Measurements from ENCODE around the gene SARM1. TPM values are rescaled to one million over a fixed set of nuclear protein-coding genes. Genes with fewer than 3 reads are reported as not detected.

Gene SARM1
- total and polyA plus RNA-seq, 9 of the 15 experiments (the other 6 are each of a cell fraction or from before 2014, with no cell fraction given): 0.04 to 0.55 (median 0.11) TPM; not detected in 2

GRCh38 chr17:28357061-28357900 is 14.2 kb upstream of the SARM1 start, which contains the start of gene POLDIP2 (continued):
- TF ChIP-seq POLR3G (IDR thresholded peaks at IDR 0.05; ENCODE audit: extremely low read depth, insufficient read length, insufficient replicate concordance) (no peak), ZNF561 (CRISPR knock-in tag; conservative IDR thresholded peaks at IDR 0.05) (no peak), LARP7 (IDR thresholded peaks at IDR 0.05) (no peak), THAP7 (CRISPR knock-in tag; IDR thresholded peaks at IDR 0.05) (0 out of 2 replicates have a peak, but pooled peaks have one; percentile 17), RBM34 (IDR thresholded peaks at IDR 0.05; ENCODE audit: borderline replicate concordance, insufficient read depth, low read length) (0 out of 2 replicates have a peak, but pooled peaks have one; percentile 73), ARID1B (IDR thresholded peaks at IDR 0.05) (no peak), PTRF (tag; IDR thresholded peaks at IDR 0.05) (no peak), SAP30 (IDR thresholded peaks at IDR 0.05; ENCODE audit: borderline replicate concordance, insufficient read depth, low read depth, low read length, poor library complexity, severe bottlenecking) (peak; percentile 55), NFYB (IDR thresholded peaks at IDR 0.05; ENCODE audit: extremely low read depth, insufficient read length) (no peak), POLR3A (IDR thresholded peaks at IDR 0.05; ENCODE audit: borderline replicate concordance, extremely low read depth, insufficient read depth, insufficient read length) (no peak), RBM17 (IDR thresholded peaks at IDR 0.05; ENCODE audit: borderline replicate concordance, low read depth, low read length) (no peak), ZNF507 (tag; conservative IDR thresholded peaks at IDR 0.05) (no peak), HEY1 (CRISPR knock-in tag; IDR thresholded peaks at IDR 0.05; ENCODE audit: borderline replicate concordance) (no peak), ZFP91 (CRISPR knock-in tag; IDR thresholded peaks at IDR 0.05) (no peak), E2F6 (IDR thresholded peaks at IDR 0.05; ENCODE audit: borderline replicate concordance in 1 of 2, extremely low read depth in 1 of 2, insufficient read depth in 1 of 2, insufficient read length in 1 of 2, low read depth in 1 of 2, low read length in 1 of 2, poor library complexity in 1 of 2, severe bottlenecking in 1 of 2) (peak; percentile 35 to 62), ZNF311 (CRISPR knock-in tag; IDR thresholded peaks at IDR 0.05) (no peak), PPARD (CRISPR knock-in tag; IDR thresholded peaks at IDR 0.05) (no peak), TAF15 (IDR thresholded peaks at IDR 0.05; ENCODE audit: low read depth, low read length) (no peak), HBP1 (CRISPR knock-in tag; IDR thresholded peaks at IDR 0.05) (no peak), ARID2 (IDR thresholded peaks at IDR 0.05) (no peak)

Data from K562 (cell line).